NCI-H2227 (cell line): ENCODE data around the gene RBM14.
"Not testable (repeated sequence)": the region's sequence is repeated elsewhere in the genome, so short reads cannot be mapped to it uniquely, and the experiment has no call there.

Source experiments
- DNase-seq: peaks from one replicate; lab custom pipeline; 2025; ENCODE audit not compliant: unreplicated experiment; lab: John Stamatoyannopoulos, UW

Gene RBM14

GRCh38 chr11:66616379-66617154, at the start of gene RBM14:
Gene RBM14 (plus strand): TSS chr11:66616630. CDS start chr11:66616721, 91 bp downstream.
- peak; percentile 99 for DNase-seq

GRCh38 chr11:66567787-66568123, 48.7 kb upstream of the RBM14 start:
- DNase-seq, result no peak

GRCh38 chr11:66568124-66568916, 48.1 kb upstream of the RBM14 start, which contains the start of gene CTSF:
Gene CTSF (minus strand): TSS chr11:66568606. CDS start chr11:66568486, 120 bp downstream.
- peak; percentile 90 for DNase-seq

GRCh38 chr11:66569076-66569475, 47.4 kb upstream of the RBM14 start:
- no peak for DNase-seq

- no peak for DNase-seq
These were observed 46.2 kb upstream of the RBM14 start for GRCh38 chr11:66570079-66570849.

- no peak for DNase-seq
These were observed 45.6 kb upstream of the RBM14 start for GRCh38 chr11:66570850-66571180.

GRCh38 chr11:66579017-66579606, 37.3 kb upstream of the RBM14 start:
- peak; percentile 75 for DNase-seq

- DNase-seq, result no peak
These were observed 35.6 kb upstream of the RBM14 start for GRCh38 chr11:66580803-66581202.

- no peak for DNase-seq
These were observed 35.2 kb upstream of the RBM14 start for GRCh38 chr11:66581261-66581660.

GRCh38 chr11:66582565-66583147, 33.8 kb upstream of the RBM14 start:
- not testable (repeated sequence) for DNase-seq

- DNase-seq, result not testable (repeated sequence)
These were observed 31.0 kb upstream of the RBM14 start for GRCh38 chr11:66585447-66585846.

- no peak for DNase-seq
These were observed 30.3 kb upstream of the RBM14 start for GRCh38 chr11:66586136-66586535.

- DNase-seq, result not testable (repeated sequence)
These were observed 27.1 kb upstream of the RBM14 start for GRCh38 chr11:66589315-66589714.

GRCh38 chr11:66589996-66590675, 26.3 kb upstream of the RBM14 start:
- DNase-seq, result no peak

GRCh38 chr11:66591175-66591574, 25.3 kb upstream of the RBM14 start:
- DNase-seq, result no peak

- DNase-seq, result peak; percentile 96
These were observed 23.8 kb upstream of the RBM14 start, which contains the start of the genes CCDC87 and CCS for GRCh38 chr11:66592457-66593302. Gene CCDC87 (minus strand): TSS chr11:66593063. CDS start chr11:66593015, 48 bp downstream. Gene CCS (plus strand): TSS chr11:66593185. CDS start chr11:66593262, 77 bp downstream.

GRCh38 chr11:66593303-66593635, 23.2 kb upstream of the RBM14 start:
- DNase-seq, result no peak

GRCh38 chr11:66593650-66594049, 22.8 kb upstream of the RBM14 start:
- DNase-seq, result no peak

GRCh38 chr11:66595245-66595904, 21.1 kb upstream of the RBM14 start:
- DNase-seq, result no peak
